ENCODE data around the gene HYAL3.

The HYAL3 gene

DNA sequence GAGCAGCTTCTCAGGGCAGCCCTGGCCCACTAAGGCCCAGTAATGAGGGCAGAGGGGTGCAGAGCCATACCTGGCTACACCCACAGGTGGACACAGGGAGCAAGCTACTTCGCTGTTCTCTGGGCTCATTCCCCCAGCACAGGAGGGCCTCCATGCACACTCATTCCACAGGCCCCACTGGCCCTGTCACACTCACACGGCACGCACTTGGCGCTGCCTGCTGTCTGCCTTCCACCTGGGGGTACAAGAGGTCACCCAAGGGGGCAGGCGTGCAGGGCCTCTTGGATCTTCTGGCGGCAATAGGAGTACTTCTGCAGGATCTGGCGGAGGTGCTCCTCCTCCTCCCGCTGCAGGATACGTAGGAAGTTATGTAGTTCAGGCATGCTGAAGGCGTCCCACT lies 31.1 kb upstream of the HYAL3 start:
- DNase-seq (ENCODE audit: low spot score) (no peak), FAIRE-seq (no peak)

DNA sequence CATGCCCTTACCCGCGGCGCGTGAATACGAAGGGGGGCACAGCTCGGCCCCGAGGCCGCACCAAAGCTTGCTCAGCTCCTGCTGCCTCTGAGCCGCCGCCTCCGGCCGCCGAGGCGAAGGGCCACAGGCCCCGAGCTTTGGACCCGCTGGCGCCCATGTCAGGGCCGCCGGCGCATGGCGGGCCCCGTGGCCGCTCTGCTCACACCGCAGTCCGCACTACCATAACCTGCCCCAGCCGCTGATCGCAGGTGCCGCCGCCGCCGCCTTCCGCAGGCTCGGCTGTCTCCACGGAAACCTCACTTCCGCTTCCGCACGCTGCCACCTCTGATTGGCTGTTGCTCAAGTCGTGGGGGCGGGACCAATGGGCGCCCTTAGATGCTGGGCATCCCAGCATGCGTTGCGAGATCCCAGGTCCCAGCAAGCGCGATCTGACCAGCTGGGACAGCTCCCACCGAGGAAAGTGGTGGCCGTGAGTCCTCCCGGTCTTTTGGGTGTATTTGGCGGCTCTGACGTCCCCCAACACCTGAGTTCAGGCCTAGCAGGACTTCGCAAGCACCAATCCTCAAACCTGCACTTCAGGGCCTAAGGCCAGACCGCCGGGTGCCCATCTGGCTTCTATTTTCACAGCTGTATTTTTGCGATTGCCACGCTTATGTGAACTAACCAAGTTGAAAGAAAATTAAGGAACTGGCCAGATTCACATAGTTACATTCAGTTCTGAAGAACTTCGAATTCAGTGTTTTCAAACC lies 28.9 kb upstream of the HYAL3 start, which contains the start of gene TUSC2:
Gene TUSC2 (minus strand): TSS at position 281 of the 749 bp plus-strand sequence. CDS start 124 bp downstream, at position 157.
- FAIRE-seq: peak; percentile 96
- peak; percentile 97 for DNase-seq (ENCODE audit: low spot score)

DNA sequence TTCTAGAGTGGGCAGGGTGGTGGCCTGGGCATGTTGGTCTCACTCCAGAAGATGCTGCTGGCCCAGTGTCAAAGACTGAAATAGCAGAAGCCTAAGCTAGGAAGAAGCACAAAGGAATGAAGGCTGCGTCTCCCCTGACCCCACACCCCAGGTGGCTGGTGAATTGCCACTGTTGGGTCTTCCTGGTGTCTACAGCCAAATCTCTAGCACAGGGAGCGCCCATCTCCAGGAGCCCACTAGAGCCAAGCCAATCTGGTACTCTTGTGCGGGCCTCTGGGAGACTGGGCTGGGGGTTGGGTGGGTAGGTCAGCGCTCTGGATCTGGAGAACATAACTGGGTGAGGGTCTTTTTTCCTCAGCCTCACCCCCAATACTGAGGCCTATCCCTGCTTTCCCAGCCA lies 27.9 kb upstream of the HYAL3 start:
- DNase-seq (ENCODE audit: low spot score) (no peak), FAIRE-seq (no peak)

DNA sequence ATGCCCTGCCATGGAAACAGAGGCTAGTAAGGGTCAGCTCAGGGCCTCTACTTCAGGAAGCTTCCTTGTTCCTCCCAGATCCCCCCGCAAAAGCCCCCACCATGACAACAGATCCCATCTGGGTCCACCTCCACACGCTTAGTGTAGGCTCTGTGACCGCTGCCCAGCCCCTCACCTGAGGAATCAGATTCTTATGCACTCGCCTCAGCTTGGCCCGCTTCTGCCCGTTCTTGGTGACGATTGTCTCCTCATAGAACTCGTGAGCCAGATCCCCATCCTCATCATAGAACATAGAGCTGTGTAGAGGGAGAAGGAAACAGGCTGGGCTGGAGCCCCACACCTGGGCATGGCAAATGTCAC lies 27.0 kb upstream of the HYAL3 start:
- FAIRE-seq: no peak
- DNase-seq (ENCODE audit: low spot score): no peak

DNA sequence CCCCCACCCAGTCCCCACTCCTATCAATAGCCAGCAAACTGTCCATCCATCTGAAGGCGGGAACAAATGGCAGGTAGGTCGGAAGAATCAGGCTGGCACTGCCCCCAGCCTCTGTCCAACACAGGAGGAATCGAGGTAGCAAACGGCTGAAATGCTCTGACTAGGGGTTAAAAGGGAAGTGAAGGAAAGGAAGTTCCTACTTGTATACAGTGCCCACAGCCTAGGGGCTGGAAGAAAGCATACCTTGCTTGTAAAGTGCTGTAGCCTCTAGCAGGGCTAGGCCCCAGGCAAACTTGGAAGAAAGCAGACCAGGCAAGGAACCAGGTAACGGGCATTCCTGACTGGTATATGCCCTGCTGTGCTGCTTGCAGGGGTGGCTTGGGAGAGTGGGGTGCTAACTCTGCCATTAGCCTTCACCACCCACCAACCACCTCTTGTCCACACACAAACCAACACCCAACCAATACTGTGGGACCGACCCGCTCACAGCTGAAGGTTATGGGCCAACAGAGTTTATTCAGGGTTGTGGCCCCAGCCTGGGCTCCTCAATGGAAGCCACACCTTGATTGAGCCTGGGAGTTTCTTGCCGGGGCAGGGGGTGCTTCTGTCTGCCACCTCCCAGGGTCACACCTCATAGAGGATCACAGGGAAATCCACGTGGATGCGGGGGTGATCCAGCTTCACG lies 26.4 kb upstream of the HYAL3 start:
- no peak for FAIRE-seq
- no peak for DNase-seq (ENCODE audit: low spot score)

DNA sequence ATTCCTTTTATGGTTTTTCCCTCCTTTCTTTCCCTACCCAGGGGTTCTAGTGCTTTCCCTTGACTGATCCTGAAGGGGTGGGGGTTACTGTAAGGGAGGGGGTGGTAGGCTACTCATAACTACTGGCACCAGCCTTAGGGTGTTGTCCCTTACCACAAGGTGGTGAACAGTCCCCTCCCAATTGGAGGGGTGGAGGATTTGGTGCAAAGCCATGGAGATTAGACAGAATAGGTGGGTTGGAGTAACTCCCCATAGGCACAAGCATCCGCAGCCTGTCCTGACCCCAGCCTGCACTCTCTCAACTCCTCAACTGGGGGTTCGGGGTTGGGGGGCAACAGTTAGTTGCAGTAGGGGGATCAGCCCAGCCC lies 25.9 kb upstream of the HYAL3 start:
- FAIRE-seq (peak; percentile 5), DNase-seq (ENCODE audit: low spot score) (no peak)

DNA sequence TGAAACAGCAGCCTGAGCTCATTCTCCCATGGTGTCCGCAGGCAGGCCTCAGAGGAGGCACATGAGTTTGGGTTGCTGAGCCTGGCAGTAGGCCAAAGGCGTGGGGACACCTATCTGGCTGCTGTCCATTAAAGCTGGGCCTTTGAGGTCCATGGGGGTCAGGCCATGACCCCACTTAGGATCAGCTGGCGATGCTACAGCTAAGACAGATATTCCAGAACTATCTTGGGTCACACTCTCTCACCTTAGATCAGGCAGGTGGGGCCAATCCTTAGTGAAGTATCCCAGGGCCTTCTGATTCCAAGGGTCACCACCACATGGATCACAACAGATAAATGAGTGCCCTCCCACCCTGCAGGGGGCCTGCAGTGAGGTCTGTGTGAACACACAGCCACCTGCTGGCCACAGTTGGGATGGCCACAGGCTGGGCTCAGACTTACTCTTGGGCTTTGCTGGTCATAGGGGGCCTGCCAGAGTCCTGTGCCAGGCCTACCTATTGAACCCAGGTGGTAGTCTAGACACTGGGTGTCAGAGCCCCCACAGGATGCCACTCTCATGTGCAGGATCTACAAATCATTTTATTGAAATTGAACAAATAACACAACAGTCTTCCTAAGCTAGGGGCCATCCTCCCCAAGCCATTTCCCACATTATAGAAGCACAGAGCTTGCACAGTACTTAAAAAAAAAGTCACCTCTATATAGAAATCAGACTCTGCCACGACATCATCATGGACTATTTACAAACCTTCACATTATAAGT lies 25.3 kb upstream of the HYAL3 start:
- FAIRE-seq (peak; percentile 78), DNase-seq (ENCODE audit: low spot score) (peak; percentile 71)

DNA sequence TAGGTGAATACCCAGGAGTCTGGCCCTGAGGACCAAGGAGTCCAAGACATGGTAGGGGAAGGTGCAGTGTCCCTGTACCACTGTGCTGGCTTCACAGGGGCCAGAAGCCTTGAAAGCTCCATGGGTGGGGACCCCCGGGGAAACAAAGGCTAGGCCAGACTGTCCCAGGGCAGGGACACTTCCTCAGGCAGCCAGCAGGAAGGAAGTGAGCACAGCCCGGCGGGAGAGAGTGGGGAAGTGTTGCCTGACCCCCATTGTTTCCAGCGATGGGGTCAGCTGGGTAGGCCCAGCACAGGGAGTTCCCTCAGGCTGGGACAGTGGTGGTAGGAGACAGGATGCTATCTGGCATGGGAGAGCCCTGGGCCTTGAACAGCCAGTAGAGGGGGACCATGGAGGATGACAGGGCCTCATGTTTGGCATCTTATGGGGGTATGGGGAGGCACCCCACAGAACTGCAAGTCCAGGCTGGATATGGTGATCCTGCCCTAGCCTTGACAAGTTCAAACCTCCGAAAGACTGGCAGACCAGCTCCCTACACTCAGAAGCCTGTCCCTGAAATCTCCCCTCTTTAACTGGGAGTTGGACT lies 24.5 kb upstream of the HYAL3 start:
- DNase-seq (ENCODE audit: low spot score): no peak

DNA sequence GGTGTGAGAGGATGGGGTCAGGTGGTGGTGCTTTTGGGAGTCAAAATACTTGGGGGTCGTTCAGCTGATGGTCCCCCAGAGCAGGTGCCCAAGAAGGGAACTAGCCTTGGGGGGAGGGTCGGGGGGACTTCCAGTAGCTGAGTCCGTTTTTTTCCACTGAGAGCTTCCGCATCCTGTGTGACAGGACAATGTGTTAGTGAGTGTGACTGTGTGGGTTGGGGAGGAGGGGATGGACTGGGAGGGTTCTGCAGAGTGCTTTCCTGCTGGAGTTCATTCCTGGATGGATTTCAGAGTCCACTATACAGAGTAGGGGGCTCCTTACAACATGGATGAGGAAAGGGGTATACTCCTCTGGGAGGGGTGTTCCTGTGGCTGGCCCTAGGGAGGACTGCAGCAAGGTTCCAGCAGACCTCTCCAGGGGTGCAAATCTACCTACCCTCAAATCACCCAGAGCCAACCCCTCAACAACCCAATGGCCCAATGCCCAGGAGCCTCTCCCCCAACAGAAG lies 23.9 kb upstream of the HYAL3 start:
- DNase-seq (ENCODE audit: low spot score) (no peak), FAIRE-seq (no peak)

More for the DNA sequence above, 24.5 kb upstream of the HYAL3 start:
- no peak for FAIRE-seq

DNA sequence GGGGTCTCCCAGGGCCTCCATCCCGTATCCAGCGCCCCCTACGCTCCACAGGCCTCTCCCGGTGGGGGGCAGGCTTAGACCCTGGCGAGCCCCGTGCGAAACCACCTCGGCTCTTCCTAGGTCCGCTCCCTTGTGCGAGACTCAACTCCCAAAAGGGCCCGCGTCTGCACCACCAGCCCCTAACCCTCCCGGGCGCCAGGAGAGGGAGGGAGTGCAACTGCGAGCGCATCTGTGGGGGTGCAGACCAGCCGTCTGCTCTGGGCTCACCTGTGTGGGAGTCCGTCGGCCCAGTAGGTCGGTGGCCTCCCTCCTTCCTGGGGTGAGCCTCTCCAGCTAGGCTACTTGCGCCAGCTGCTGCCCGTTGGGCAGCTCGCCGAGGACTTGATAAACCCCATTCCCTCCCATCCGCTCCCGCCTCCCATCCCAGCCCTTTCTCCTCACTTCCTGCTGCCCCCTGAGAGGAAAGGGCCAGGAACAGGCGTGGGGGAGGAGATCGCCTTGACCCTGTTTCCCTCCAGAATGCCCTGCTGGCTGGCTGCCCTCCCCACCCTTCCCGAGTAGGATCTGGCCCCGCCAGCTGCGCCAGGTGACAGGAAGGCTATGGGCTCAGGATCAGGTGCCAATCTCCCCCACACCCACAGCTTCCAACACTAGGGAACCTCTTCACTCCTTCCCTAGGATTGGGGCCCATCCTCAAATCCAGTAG lies 23.3 kb upstream of the HYAL3 start, which contains the start of gene HYAL2:
Gene HYAL2 (minus strand): TSS at position 360 of the 706 bp plus-strand sequence. CDS start 2,256 bp downstream, outside the sequence.
- FAIRE-seq: peak; percentile 9
- no peak for DNase-seq (ENCODE audit: low spot score)

DNA sequence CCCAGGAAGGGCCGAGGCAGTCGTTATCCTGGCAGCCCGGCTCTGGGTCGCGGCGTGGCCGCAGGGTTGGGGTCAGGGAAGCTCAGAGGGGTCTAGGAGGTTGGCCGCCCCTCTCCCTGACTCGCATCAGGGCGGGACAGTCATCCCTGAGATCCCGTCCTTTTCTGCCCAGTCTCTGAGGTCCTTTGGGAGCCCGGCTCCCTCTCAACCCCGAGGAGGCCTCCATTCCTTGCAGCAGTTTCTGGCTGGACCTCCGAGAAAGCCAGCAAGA lies 22.8 kb upstream of the HYAL3 start:
- DNase-seq (ENCODE audit: low spot score) (no peak), FAIRE-seq (no peak)

DNA sequence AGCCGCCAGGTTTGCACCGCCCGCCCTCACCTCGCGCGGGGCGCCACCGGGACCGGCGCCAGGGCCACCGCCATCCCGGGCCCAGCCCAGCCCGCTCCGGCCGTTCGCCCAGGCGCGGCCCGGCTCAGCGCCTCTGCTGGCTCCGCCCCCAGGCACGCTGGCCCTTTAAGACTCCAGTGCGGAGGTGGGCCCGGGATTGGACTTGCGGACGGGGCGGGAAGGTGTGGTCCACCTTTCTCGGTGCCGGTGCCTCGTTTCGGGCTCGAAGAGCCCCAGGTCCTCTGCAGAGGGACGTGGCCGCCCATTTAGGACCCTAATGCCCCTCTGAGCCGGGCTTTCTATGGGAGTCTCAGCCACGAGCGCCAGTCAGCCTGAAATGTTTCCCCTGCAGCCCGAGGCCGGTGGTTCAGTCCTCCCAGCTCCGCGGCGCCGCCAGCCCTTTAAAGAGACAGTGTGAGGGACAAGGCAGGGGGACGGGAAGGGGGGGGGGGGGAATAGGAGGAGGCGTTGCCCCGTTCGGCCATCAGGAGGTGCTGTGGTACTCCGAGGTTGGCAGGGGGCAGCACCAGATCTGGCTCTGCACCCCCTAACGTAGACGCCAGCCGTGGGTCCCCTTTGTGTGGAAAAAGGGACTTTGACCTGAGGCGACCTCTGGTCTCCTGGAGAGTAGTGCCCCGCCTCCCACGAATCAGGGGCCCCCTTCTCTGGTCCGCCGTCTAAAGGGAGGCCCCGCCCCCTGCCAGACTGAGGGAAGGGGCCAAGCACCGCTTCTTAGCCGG lies 22.3 kb upstream of the HYAL3 start:
- FAIRE-seq (peak; percentile 93), DNase-seq (ENCODE audit: low spot score) (peak; percentile 94)

DNA sequence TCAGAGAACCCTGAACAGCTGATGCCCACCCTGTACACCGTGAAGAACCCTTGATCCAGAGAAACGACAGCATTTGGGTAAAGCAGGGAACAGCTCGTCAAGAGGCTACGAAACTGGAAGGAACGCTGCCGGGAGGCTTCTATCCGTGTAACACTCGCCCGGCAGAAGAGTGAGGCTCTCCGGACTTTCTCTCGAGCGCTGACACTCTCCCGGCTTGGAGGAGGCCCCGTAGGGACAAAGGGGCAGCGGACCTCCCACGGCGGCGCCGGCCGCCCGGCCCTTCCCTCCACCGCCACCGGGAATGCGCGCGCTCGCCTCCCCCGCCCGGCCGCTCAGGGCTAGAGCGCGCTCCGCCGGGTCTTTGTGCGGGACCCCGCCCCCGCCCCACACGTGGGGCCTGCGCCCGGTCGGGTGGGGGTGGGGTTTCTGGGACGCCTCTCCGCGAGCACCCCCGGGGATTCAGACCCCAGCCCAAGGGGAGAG lies 21.7 kb upstream of the HYAL3 start:
- peak; percentile 46 for FAIRE-seq
- DNase-seq (ENCODE audit: low spot score): peak; percentile 85

DNA sequence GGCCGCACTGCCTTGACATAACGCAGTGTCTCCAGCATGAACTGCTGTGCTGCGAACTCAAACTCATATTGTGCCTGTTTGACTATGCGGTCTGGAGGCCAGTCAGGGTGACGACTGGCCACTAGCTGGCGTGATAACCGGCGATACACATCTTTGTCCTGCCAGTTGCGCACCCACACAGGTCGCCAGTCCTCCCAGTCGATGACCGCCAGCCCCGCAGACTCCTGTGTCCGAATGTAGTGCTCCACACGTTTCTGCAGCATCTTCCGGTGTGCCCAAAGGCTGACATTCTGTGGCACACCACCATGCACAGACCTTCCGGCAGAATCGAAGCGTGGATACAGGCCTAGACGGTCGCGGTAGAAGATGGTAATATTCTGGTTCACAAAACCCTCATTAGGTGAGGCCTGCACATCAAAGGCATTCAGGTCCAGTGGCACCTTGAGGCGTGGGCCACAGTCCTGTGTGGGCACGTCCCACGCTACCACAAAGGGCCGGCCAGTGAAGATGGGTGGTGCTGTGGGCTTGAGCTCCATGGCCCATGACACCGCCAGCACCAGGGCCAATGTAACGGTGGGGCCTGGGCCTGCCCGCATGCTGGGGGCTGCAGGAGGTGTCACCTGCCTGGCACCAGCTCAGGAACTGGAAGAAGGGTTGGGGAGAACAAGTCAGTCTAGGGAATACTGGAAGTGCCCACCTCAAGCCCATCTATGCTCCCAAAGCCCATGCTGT lies 20.9 kb upstream of the HYAL3 start:
- FAIRE-seq (peak; percentile 96), DNase-seq (ENCODE audit: low spot score) (no peak)

DNA sequence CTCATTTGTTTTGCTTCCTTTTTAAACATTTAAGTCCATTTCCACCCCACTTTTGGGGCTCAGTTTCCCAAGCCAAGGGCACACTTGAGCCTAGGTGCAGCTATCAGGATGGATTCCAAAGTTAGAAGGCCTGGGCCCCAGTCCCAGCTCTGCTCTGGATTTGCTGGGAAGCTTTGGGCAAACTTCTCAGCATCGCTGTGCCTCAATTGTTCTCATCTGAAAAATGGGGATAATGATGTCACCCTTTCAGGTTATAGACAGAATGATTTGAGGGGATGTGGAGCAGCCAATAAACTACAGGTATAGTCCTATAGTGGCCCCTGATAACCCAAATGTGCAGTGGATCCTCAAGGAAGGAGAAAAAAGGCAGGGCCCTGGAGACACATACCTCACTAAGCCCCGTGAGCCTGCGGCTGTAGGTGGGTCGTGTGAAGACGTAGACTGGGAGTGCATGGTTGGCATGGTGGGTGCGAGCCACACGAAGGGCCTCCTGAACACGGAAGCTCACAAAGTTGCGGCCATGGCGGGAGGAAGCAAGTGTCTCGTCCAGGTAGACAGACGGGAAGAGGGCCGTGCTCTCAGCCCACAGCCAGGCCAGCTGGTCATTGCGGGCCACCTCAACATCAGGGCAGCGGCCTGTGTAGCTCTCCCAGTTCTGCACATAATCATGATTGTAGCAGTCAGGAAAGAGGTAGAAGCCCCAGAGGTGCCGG lies 20.1 kb upstream of the HYAL3 start:
- no peak for FAIRE-seq
- no peak for DNase-seq (ENCODE audit: low spot score)

DNA sequence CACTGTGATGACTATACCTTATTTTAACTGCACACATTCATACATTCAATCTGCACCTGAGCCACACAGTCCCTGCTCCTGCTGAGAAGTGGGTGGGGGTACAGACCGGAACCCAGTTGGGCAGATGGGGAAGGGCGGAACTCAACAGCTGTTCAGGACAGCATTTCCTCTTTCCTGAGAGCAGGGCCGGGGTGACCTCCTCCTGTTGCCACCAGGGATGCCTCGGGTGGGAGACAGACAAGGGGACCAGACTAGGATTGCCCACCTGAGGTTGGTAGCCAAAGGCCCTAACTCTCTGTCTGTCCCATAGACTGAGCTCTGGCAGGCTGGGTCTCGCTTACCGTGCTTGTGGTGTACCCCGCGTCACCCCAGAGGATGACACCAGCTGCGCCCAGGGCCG lies 19.4 kb upstream of the HYAL3 start:
- FAIRE-seq (no peak), DNase-seq (ENCODE audit: low spot score) (no peak)

DNA sequence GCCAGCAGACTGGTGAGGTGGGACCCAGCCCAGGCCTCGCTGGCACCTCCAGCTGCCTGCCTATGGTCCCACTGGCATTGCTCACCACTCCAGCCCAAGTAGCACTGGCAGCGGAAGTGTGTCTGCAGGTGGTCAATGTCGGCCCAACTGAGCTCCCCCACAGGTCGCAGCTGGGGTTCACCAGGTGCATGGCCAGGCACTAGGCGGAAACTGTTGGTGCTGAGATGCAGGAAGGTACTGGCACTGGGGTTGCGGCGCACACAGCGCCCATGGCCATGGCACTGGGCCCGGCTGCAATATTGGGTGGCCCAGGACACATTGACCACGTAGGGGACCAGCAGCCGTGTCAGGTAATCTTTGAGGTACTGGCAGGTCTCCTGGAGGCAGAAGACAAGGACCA lies 19.0 kb upstream of the HYAL3 start:
- no peak for FAIRE-seq
- DNase-seq (ENCODE audit: low spot score): no peak

DNA sequence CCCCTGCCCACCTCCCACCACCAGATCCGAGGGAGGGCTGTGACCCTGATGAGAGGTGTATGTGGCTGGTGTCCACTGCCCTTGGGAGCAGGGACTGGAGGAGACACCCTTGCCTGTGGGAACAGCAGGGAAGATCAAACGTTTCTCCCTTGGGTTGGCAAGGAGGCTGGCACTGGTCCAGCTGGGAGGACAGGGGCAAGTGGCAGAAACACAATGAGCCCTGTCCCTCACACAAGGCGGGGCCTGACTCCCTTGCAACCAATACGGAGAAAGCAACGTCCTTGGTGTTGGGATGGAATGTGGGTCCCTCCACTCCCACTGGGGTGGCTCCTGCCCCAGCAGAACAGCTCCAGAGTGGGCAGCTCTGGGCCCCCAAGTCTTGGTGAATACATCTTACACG lies 18.1 kb upstream of the HYAL3 start:
- FAIRE-seq: no peak
- DNase-seq (ENCODE audit: low spot score): no peak

DNA sequence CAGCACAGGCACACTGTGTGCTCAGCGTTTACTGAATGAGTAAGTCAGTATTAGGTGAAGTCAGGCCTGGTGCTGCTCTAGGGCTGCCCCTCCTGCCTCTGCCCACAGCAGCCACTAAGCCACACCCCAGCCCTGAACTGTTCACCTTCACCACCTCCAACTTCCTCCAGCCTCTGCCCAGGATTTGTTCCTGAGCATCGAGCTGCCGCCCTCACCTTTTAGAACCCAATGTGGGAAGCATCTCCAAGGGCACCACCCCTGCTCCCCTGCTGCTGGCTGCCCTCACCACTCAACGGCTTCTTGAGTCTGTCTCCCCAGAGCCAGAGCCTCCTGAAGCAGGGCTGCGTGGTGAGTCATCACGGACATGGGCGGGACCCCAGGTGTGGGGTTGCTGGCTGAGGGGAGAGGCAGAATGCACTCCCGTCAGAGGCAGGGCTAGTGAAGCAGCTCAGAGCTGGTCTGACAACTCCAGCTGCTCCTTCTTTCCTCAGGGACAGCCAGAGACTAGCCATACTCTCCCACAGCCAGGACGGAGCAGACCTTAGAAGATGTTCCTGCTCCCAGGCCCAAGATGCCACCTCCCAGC lies 17.5 kb upstream of the HYAL3 start:
- peak; percentile 94 for FAIRE-seq
- DNase-seq (ENCODE audit: low spot score): peak; percentile 90

Data from urothelium cell line (cell line).